IgD-negative memory B cell (primary cell): ENCODE measurements around the gene RTN4RL2. TPM values are rescaled to one million over a fixed set of nuclear protein-coding genes. Genes with fewer than 3 reads are reported as not detected.

ENCODE experiments used
- H3K27ac Mint-ChIP-seq, 3 donors: one replicate each; pipeline ENCODE4 v1.8.0; 2020 to 2022; ENCODE audit warnings: mild to moderate bottlenecking in 3 of 3, mixed read lengths in 3 of 3, moderate library complexity in 1 of 3
- H3K27me3 Mint-ChIP-seq: one replicate; pipeline ENCODE4 v1.8.0; 2021; ENCODE audit warnings: mixed read lengths
- H3K36me3 Mint-ChIP-seq: one replicate; pipeline ENCODE4 v1.8.0; 2020; ENCODE audit warnings: mild to moderate bottlenecking, mixed read lengths
- H3K4me1 Mint-ChIP-seq, 3 donors: one replicate each; pipeline ENCODE4 v1.8.0; 2020 to 2022; ENCODE audit warnings: mixed read lengths in 3 of 3, mild to moderate bottlenecking in 1 of 3
- H3K4me3 Mint-ChIP-seq, 4 donors: one replicate each; pipeline ENCODE4 v1.8.0; 2020 to 2022; ENCODE audit warnings: mild to moderate bottlenecking in 4 of 4, mixed read lengths in 4 of 4, moderate library complexity in 3 of 4
- H3K9me3 Mint-ChIP-seq, 3 donors: one replicate each; pipeline ENCODE4 v1.8.0; 2020 to 2021; ENCODE audit warnings: mixed read lengths in 3 of 3, mild to moderate bottlenecking in 1 of 3
- polyA plus RNA-seq: library from polyadenylated mRNA; unstranded; fragments of 300-500 nt; fragmentation: Illumina TruSeq; gene quantifications from one replicate; pipeline ENCODE4 v1.2.3, GENCODE V29; 2021

Gene RTN4RL2
- polyA plus RNA-seq, 1 donor from 2014 or later: 0.14 TPM

DNA sequence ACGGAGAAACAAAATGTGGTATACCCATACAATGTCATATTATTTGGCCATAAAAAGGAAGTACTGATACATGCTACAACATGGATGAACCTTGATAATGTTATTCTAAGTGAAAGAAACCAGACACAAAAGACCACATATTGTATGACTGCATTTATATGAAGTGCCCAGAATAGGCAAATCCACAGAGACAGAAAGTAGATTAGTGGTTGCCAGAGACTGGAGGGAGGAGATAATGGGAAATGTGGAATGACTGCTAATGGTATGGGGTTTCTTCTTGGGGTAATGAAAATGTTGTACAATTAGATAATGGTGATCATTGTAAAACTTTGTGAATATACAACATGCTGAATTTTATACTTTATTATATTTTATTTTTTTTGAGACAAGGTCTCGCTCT is 60.8 kb downstream of the RTN4RL2 start:
- peaks cover 0 to 5% (median 0%) of the 10 kb centered on the region in 3 donors for H3K4me1 Mint-ChIP-seq
- peaks cover 4% of the 10 kb centered on the region for H3K36me3 Mint-ChIP-seq
- H3K27ac Mint-ChIP-seq: no peak overlapping the region

DNA sequence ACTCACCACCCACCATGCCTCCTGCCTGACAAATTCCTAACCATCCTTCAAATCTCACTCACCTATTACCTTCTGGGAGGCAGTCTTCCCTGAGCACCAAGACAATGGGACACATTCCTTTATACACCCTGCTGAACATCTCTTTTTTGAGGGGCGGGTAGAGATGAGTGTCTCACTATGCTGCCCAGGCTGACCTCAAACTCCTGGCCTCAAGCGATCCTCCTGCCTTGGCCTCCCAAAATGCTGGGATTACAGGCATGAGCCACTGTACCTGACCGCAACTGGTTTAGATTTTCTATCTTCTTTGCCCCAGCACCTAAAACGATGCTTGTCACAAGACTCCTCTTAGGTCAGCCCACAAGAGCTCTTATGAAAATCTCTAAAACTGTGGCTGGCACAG is 63.1 kb downstream of the RTN4RL2 start:
- peaks cover 0 to 3% (median 0%) of the 10 kb centered on the region in 3 donors for H3K4me1 Mint-ChIP-seq
- H3K36me3 Mint-ChIP-seq: peaks cover 5% of the 10 kb centered on the region
- H3K27me3 Mint-ChIP-seq: no peaks in the 10 kb centered on the region
- no peak overlapping the region for H3K4me3 Mint-ChIP-seq
- no peak overlapping the region for H3K27ac Mint-ChIP-seq
- peaks cover 0 to 2% (median 0%) of the 10 kb centered on the region in 3 donors for H3K9me3 Mint-ChIP-seq

More for the DNA sequence above, 60.8 kb downstream of the RTN4RL2 start:
- Mint-ChIP-seq H3K9me3 (peaks cover 0 to 2% (median 0%) of the 10 kb centered on the region in 3 donors), H3K27me3 (no peaks in the 10 kb centered on the region), H3K4me3 (no peak overlapping the region)

Other genes starting within 250 kb of the RTN4RL2 start
- not detected for gene APLNR, start 223.3 kb upstream of the RTN4RL2 start, polyA plus RNA-seq
- 5.5 TPM for gene TNKS1BP1, start 135.6 kb upstream of the RTN4RL2 start, polyA plus RNA-seq
- 34.0 TPM for gene SSRP1, start 124.6 kb upstream of the RTN4RL2 start, polyA plus RNA-seq
- not detected for gene P2RX3, start 122.2 kb upstream of the RTN4RL2 start, polyA plus RNA-seq
- not detected for gene PRG3, start 79.4 kb upstream of the RTN4RL2 start, polyA plus RNA-seq
- gene PRG2, start 69.9 kb upstream of the RTN4RL2 start, polyA plus RNA-seq: not detected
- gene SLC43A3, start 33.4 kb upstream of the RTN4RL2 start, polyA plus RNA-seq: 15.8 TPM
- 7.2 TPM for gene SLC43A1, start 55.2 kb downstream of the RTN4RL2 start, polyA plus RNA-seq
- gene TIMM10, start 70.2 kb downstream of the RTN4RL2 start, polyA plus RNA-seq: 63.5 TPM
- gene SMTNL1, start 77.1 kb downstream of the RTN4RL2 start, polyA plus RNA-seq: 0.14 TPM
- 208 TPM for gene UBE2L6, start 107.1 kb downstream of the RTN4RL2 start, polyA plus RNA-seq
- 0.23 TPM for gene SERPING1, start 137.2 kb downstream of the RTN4RL2 start, polyA plus RNA-seq
- gene YPEL4, start 189.4 kb downstream of the RTN4RL2 start, polyA plus RNA-seq: not detected
- 12.5 TPM for gene CLP1, start 197.2 kb downstream of the RTN4RL2 start, polyA plus RNA-seq
- 32.9 TPM for gene ZDHHC5, start 207.6 kb downstream of the RTN4RL2 start, polyA plus RNA-seq